Measurements from ENCODE around the gene BAHCC1.
A peak's percentile ranks its signal among the peaks of the same experiment; 100 is the strongest.

Gene BAHCC1

GRCh38 chr17:81390029-81390872, 5.0 kb upstream of the BAHCC1 start:
- Histone ChIP-seq H3K9me3 (ENCODE audit: insufficient read depth, low read depth, low read length) (peaks cover 9% of the 10 kb centered on the region), H3K4me3 (ENCODE audit: low read length) (no peak overlapping the region), H3K9ac (ENCODE audit: low read depth, low read length) (no peak overlapping the region), H3K4me1 (ENCODE audit: insufficient read depth, low read length) (peaks cover 21% of the 10 kb centered on the region), H3K27me3 (ENCODE audit: insufficient read depth, low read length) (peaks cover 88% of the 10 kb centered on the region), H3K27ac (ENCODE audit: low read length) (no peak overlapping the region), H3K36me3 (ENCODE audit: insufficient read depth, low read depth, low read length) (no peaks in the 10 kb centered on the region)

GRCh38 chr17:81390873-81391255, 4.4 kb upstream of the BAHCC1 start:
- Histone ChIP-seq H3K4me3 (ENCODE audit: low read length) (no peak overlapping the region), H3K9me3 (ENCODE audit: insufficient read depth, low read depth, low read length) (peaks cover 9% of the 10 kb centered on the region; the same call in 1 of the 2 replicates), H3K27me3 (ENCODE audit: insufficient read depth, low read length) (peaks cover 86% of the 10 kb centered on the region), H3K36me3 (ENCODE audit: insufficient read depth, low read depth, low read length) (no peaks in the 10 kb centered on the region), H3K9ac (ENCODE audit: low read depth, low read length) (no peak overlapping the region), H3K27ac (ENCODE audit: low read length) (no peak overlapping the region), H3K4me1 (ENCODE audit: insufficient read depth, low read length) (peaks cover 21% of the 10 kb centered on the region)

- H3K9me3 ChIP-seq (ENCODE audit: insufficient read depth, low read depth, low read length): peaks cover 9% of the 10 kb centered on the region; the same call in 1 of the 2 replicates
- H3K27me3 ChIP-seq (ENCODE audit: insufficient read depth, low read length): peaks cover 85% of the 10 kb centered on the region
- H3K27ac ChIP-seq (ENCODE audit: low read length): no peak overlapping the region
- H3K36me3 ChIP-seq (ENCODE audit: insufficient read depth, low read depth, low read length): no peaks in the 10 kb centered on the region
- no peak overlapping the region for H3K4me3 ChIP-seq (ENCODE audit: low read length)
- H3K9ac ChIP-seq (ENCODE audit: low read depth, low read length): no peak overlapping the region
- H3K4me1 ChIP-seq (ENCODE audit: insufficient read depth, low read length): peaks cover 21% of the 10 kb centered on the region
Observed at GRCh38 chr17:81391293-81391935, 3.8 kb upstream of the BAHCC1 start.

- Histone ChIP-seq H3K27ac (ENCODE audit: low read length) (no peak overlapping the region), H3K4me1 (ENCODE audit: insufficient read depth, low read length) (peaks cover 21% of the 10 kb centered on the region), H3K9ac (ENCODE audit: low read depth, low read length) (peak overlapping the region; percentile 56; the same call in 1 of the 2 replicates), H3K4me3 (ENCODE audit: low read length) (peak overlapping the region; percentile 57; the same call in 1 of the 2 replicates), H3K9me3 (ENCODE audit: insufficient read depth, low read depth, low read length) (peaks cover 9% of the 10 kb centered on the region; the same call in 1 of the 2 replicates), H3K36me3 (ENCODE audit: insufficient read depth, low read depth, low read length) (no peaks in the 10 kb centered on the region), H3K27me3 (ENCODE audit: insufficient read depth, low read length) (peaks cover 77% of the 10 kb centered on the region)
Observed at GRCh38 chr17:81391936-81392908, 3.0 kb upstream of the BAHCC1 start.

GRCh38 chr17:81392909-81393654, 2.2 kb upstream of the BAHCC1 start:
- peaks cover 76% of the 10 kb centered on the region for H3K27me3 ChIP-seq (ENCODE audit: insufficient read depth, low read length)
- H3K27ac ChIP-seq (ENCODE audit: low read length): no peak overlapping the region
- H3K36me3 ChIP-seq (ENCODE audit: insufficient read depth, low read depth, low read length): no peaks in the 10 kb centered on the region
- peaks cover 18% of the 10 kb centered on the region for H3K4me1 ChIP-seq (ENCODE audit: insufficient read depth, low read length)
- peak overlapping the region; percentile 56; the same call in 1 of the 2 replicates for H3K9ac ChIP-seq (ENCODE audit: low read depth, low read length)
- H3K9me3 ChIP-seq (ENCODE audit: insufficient read depth, low read depth, low read length): peaks cover 9% of the 10 kb centered on the region; the same call in 1 of the 2 replicates
- H3K4me3 ChIP-seq (ENCODE audit: low read length): peak overlapping the region; percentile 57; the same call in 1 of the 2 replicates

- no peaks in the 10 kb centered on the region for H3K36me3 ChIP-seq (ENCODE audit: insufficient read depth, low read depth, low read length)
- peaks cover 9% of the 10 kb centered on the region; the same call in 1 of the 2 replicates for H3K9me3 ChIP-seq (ENCODE audit: insufficient read depth, low read depth, low read length)
- no peak overlapping the region for H3K27ac ChIP-seq (ENCODE audit: low read length)
- H3K4me3 ChIP-seq (ENCODE audit: low read length): peak overlapping the region; percentile 70
- peak overlapping the region; percentile 41; the same call in 1 of the 2 replicates for H3K9ac ChIP-seq (ENCODE audit: low read depth, low read length)
- peaks cover 16% of the 10 kb centered on the region for H3K4me1 ChIP-seq (ENCODE audit: insufficient read depth, low read length)
- H3K27me3 ChIP-seq (ENCODE audit: insufficient read depth, low read length): peaks cover 76% of the 10 kb centered on the region
Observed at GRCh38 chr17:81393684-81394376, 1.4 kb upstream of the BAHCC1 start.

GRCh38 chr17:81394377-81394920, 808 bp upstream of the BAHCC1 start:
- peaks cover 9% of the 10 kb centered on the region; the same call in 1 of the 2 replicates for H3K9me3 ChIP-seq (ENCODE audit: insufficient read depth, low read depth, low read length)
- no peak overlapping the region for H3K27ac ChIP-seq (ENCODE audit: low read length)
- no peak overlapping the region; the same call in 1 of the 2 replicates for H3K9ac ChIP-seq (ENCODE audit: low read depth, low read length)
- no peaks in the 10 kb centered on the region for H3K36me3 ChIP-seq (ENCODE audit: insufficient read depth, low read depth, low read length)
- H3K4me3 ChIP-seq (ENCODE audit: low read length): peak overlapping the region; percentile 70
- peaks cover 73% of the 10 kb centered on the region for H3K27me3 ChIP-seq (ENCODE audit: insufficient read depth, low read length)
- peaks cover 12% of the 10 kb centered on the region for H3K4me1 ChIP-seq (ENCODE audit: insufficient read depth, low read length)

- peaks cover 9% of the 10 kb centered on the region; the same call in 1 of the 2 replicates for H3K9me3 ChIP-seq (ENCODE audit: insufficient read depth, low read depth, low read length)
- no peak overlapping the region for H3K27ac ChIP-seq (ENCODE audit: low read length)
- H3K4me3 ChIP-seq (ENCODE audit: low read length): peak overlapping the region; percentile 67
- H3K36me3 ChIP-seq (ENCODE audit: insufficient read depth, low read depth, low read length): no peaks in the 10 kb centered on the region
- peaks cover 9% of the 10 kb centered on the region for H3K4me1 ChIP-seq (ENCODE audit: insufficient read depth, low read length)
- peaks cover 73% of the 10 kb centered on the region for H3K27me3 ChIP-seq (ENCODE audit: insufficient read depth, low read length)
- peak overlapping the region; percentile 85; the same call in 1 of the 2 replicates for H3K9ac ChIP-seq (ENCODE audit: low read depth, low read length)
Observed at GRCh38 chr17:81395600-81396277, 482 bp downstream of the BAHCC1 start.

GRCh38 chr17:81396278-81396721, 1.0 kb downstream of the BAHCC1 start:
- H3K27me3 ChIP-seq (ENCODE audit: insufficient read depth, low read length): peaks cover 73% of the 10 kb centered on the region
- H3K36me3 ChIP-seq (ENCODE audit: insufficient read depth, low read depth, low read length): no peaks in the 10 kb centered on the region
- H3K9me3 ChIP-seq (ENCODE audit: insufficient read depth, low read depth, low read length): peaks cover 7% of the 10 kb centered on the region; the same call in 1 of the 2 replicates
- peak overlapping the region; percentile 67 for H3K4me3 ChIP-seq (ENCODE audit: low read length)
- peak overlapping the region; percentile 85 for H3K9ac ChIP-seq (ENCODE audit: low read depth, low read length)
- no peak overlapping the region for H3K27ac ChIP-seq (ENCODE audit: low read length)
- peaks cover 10% of the 10 kb centered on the region for H3K4me1 ChIP-seq (ENCODE audit: insufficient read depth, low read length)

Measured in iPS-20b (cell line).